GM19463 (cell line): ENCODE results near the gene GPSM1.

Experiments
- ATAC-seq: cut with Tn5 transposase; IDR thresholded peaks from one replicate; pipeline ENCODE4 v1.9.1; 2021; ENCODE audit warnings: mild to moderate bottlenecking, moderate library complexity; ENCODE audit not compliant: unreplicated experiment

GPSM1 gene

DNA sequence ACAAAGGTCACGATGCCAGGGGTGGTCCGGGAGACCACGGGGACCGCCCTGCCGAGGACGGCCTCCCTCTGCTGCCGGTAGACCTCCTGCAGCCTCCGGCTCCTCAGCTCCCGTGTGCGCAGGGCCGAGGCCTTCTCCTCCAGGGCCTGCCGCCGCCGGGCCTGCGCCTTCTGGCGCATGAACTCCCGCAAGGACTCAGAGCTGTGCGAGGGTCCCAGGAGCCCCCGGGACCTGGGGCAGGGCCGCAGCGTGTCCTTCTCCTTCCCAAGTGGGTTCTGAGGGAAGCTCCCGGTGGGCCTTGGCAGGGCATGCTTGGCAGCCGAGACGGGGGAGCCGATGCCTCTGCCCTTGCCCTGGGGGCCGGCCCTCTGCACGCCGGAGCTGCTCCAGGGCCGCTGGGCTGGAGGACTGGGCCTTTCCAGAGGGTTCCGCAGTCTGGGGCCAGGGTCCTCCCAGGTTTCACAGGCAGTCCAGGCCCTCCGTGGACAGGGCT is 36.8 kb upstream of the GPSM1 start:
- no peak for ATAC-seq

DNA sequence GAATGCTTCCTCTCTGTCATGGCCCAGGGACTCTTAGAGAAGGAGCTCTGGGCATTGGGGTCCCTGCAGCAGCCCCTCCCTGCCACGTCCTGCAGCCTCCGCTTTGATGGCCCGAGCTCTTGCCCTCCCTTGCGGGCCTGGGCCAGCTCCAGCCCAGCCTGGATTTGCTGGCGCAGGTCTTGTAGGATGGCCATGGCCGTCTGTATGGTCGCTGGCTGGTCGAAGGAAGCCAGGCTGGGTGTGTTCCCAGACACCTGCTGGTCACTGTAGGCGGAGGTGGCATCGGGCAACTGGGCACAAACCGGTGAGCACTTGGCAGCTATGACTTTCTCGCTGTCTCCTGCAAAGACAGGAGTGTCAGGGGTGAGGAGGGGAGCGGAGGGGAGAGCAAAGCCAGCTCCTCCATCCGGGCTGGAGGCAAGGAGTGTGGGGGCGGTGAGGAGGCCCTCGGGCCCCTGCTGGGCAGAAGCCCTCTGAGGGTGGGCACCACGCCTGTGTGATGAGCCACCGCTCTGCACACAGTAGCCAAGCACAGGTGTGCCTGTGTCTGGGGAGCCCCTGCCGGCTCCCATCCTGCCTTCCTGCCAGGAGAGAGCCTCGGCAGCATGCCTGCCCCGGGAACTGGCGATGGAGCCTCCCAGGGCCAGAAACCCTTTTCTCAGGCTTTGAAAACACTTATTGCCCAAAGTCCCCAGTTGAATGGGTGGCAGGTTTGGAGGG is 35.9 kb upstream of the GPSM1 start:
- no peak for ATAC-seq

GRCh38 chr9:136292026-136292538 is 35.3 kb upstream of the GPSM1 start:
- no peak for ATAC-seq

DNA sequence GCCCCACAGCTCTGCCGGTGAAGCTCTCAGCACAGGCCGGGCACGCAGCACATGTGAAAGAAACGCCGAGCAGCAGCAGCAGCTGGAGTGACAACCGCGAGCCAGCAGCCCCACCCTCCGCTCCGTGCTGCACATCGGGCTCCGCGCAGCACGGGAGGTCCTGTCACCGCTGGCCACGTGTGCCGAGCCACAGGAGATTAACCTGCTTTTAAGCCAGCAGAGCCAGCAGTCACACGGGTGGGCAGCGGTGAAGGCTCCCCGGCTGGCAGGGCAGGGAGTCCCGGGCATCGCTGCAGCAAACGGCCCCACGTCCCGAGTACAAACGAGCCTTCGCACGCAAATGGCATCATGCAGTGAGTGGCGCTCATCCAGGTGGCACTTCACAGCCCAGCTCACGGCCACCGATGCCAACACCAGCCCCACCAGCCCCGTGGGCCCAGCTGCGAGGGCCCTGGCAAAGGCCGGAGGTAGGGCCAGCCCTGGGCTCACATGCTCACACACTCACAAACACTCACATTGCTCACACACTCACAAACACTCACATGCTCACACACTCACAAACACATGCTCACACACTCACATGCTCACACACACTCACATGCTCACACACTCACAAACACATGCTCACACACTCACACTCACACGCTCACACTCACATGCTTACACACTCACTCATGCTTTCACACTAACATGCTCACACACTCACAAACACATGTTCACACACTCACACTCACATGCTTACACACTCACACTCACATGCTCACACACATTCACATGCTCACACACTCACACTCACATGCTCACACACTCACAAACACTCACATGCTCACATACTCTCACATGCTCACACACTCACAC is 34.5 kb upstream of the GPSM1 start:
- no peak for ATAC-seq

DNA sequence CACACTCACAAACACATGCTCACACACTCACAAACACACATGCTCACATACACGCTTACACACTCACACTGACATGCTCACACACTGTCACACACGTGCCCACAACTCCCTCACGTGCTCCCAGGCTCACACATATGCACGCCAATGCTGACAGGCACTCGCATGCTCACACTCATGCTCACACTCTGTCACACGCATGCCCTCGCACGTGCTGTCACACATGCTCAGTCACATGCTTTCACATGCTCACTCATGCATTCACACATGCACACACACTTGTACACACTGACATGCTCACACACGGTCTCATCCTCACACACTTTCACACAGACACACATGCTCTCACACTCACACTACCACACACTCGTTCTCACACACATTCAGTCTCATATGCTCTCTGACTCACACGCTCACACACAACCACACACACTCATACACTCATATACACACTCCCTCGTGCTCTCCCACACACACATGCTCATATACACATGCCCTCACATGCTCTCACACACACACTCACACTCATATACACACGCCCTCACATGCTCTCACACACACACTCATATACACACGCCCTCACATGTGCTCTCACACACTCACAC is 33.8 kb upstream of the GPSM1 start:
- no peak for ATAC-seq

DNA sequence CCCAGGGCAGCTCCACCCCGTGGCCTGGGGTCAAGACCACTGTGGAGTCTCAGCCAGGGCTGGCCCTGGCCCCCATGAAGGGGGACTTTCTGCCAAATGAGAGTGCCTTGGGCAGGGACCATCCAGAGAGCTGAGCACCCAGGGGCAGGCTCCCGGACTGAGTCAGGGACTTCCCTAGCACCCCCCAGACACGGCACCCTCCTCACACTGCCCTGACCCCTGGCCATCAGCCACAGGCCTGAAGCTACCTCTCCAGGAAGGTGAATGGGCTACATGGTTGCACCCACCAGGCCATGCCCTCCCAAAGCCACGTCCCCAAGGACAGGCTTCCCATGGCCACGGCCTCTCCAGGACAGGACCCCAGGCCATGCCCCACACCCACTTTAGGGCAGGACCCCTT is 32.9 kb upstream of the GPSM1 start:
- ATAC-seq, result no peak

DNA sequence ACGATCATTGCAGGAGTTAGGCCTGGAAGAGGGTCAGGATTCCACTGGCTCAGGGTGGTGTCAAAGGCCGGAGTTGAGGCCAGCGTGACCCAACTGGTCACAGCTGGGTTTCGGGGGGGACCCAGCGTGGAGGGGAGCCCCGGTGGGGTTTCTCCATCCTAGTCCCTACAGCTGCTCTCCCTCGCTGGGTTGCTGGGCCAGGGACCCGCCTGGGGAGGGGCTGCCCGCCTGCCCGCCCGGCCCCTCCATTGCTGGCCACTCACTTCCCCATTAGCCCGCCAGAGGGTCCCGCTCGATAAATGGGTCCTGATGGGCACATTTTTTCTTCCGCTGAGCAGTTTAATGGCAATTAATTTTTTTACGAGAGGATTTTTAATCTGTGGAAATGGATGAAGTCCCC is 32.3 kb upstream of the GPSM1 start:
- no peak for ATAC-seq

- no peak for ATAC-seq
Observed at GRCh38 chr9:136295542-136296433, 31.6 kb upstream of the GPSM1 start.

DNA sequence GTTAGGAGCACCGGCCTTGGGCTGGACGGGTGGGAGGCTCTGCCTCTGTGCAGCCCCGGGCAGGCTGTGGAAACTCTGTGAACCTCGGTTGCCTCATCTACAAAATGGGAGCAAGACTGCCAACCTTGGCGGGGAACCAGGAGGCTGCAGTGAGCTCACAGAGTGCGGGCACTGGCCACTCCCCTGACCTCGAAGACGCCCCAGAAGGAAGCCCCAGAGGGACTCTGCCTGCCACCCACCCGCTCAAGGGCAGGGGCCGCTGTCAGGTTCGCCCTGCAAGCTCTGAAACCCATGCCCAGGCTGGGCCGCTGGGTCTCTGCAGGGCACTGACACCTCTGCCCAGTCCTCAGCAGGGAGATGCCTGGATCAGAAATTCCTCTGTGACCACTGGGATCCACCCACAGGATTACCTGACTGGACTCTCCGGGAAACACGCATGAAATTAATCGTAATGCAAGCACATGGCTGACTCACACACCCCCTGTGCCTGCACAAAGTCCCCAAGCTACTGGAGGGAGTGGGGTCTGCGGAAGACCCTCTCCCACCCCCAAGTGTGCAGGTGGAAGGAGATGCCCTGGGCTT is 30.8 kb upstream of the GPSM1 start:
- no peak for ATAC-seq

- ATAC-seq, result no peak
Observed at GRCh38 chr9:136297016-136297691, 30.2 kb upstream of the GPSM1 start.

GRCh38 chr9:136297766-136298735 is 29.3 kb upstream of the GPSM1 start:
- ATAC-seq, result no peak

GRCh38 chr9:136299116-136299515 is 28.2 kb upstream of the GPSM1 start:
- ATAC-seq, result no peak

DNA sequence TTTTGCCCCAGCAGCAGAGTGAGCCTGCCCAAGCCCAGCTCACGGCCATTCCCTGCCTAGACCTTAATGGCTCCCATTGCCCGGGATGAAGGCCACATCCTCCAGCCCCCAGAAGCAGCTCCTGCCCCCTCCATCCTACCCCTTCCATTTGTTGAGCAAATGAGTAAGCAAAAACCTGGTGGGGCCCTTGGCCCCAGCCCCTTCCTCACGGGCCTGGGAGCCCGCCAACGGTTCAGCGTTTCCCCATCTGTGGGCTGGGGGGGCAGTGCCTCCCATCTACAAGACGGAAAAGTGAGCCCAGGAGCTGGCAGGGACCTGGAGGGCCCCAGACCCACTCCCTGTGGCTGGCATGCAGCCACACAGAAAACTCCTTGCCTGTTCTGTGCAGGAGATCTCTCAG is 27.8 kb upstream of the GPSM1 start:
- no peak for ATAC-seq

GRCh38 chr9:136300016-136300545 is 27.3 kb upstream of the GPSM1 start:
- ATAC-seq, result no peak

- no peak for ATAC-seq
Observed at GRCh38 chr9:136300866-136301265, 26.5 kb upstream of the GPSM1 start.

DNA sequence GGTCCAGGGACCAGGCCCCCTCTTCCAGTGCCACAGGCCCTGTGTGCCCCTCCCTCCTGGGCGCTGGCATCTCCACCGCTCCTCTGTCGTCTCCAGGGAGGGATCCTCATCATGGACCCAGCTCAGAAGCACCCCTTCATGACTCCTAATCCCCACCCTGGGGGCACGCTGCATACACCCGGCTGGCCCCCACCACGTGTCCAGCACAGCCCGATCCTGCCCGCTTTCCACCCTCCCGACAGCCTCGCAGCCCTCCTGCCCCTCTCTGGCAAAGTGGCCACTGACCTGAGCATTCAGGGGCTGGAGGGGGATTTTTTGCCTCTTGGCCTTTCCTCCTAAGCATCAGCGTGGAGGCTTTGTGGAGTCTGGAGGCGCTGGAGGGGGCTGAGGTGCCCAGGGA is 24.8 kb upstream of the GPSM1 start:
- no peak for ATAC-seq

GRCh38 chr9:136303066-136303824 is 24.1 kb upstream of the GPSM1 start:
- no peak for ATAC-seq
